Right atrium auricular region (tissue), 2 donors: ENCODE data around the gene CDC45. TPM values are rescaled to one million over a fixed set of nuclear protein-coding genes. Genes with fewer than 3 reads are reported as not detected.

Experiments
- DNase-seq: peaks from one replicate; pipeline ENCODE4 v3.0.0-alpha.2; 2019; ENCODE audit warnings: low spot score
- H3K27ac ChIP-seq, 2 donors: fragments of 200-600 bp; sonication (generic); 1 replicate in 1 of 2; 2 replicates in 1 of 2; pipeline ENCODE4 v1.5.1; 2016 to 2019
- H3K27me3 ChIP-seq, 2 donors: fragments of 200-600 bp; sonication (generic); one replicate each; pipeline versions ENCODE4 v1.5.1 to v1.6.0; 2017 to 2019
- H3K36me3 ChIP-seq: fragments of 200-600 bp; sonication (generic); one replicate; pipeline ENCODE4 v1.5.1; 2016
- H3K4me1 ChIP-seq, 2 donors: fragments of 200-600 bp; sonication (generic); one replicate each; pipeline versions ENCODE4 v1.5.1 to v1.6.0; 2017 to 2019
- H3K4me3 ChIP-seq, 2 donors: fragments of 200-600 bp; sonication (generic); 1 replicate in 1 of 2; 2 replicates in 1 of 2; pipeline ENCODE4 v1.5.1; 2017 to 2019; ENCODE audit warnings: mild to moderate bottlenecking in 1 of 2, moderate library complexity in 1 of 2
- H3K9me3 ChIP-seq, 2 donors: fragments of 200-600 bp; sonication (generic); one replicate each; pipeline ENCODE4 v1.5.1; 2019
- CTCF ChIP-seq, 2 donors: fragments of 200-600 bp; sonication (generic); IDR thresholded peaks; one replicate each; pipeline ENCODE4 v1.5.1; 2019; ENCODE audit warnings: antibody characterized with exemption in 2 of 2
- total RNA-seq, 2 donors: library from RNA; depleted of rRNA; stranded (reverse); fragments of >200 nt; gene quantifications; one replicate each; pipeline ENCODE4 v1.1.0, GENCODE V29; 2016

The CDC45 gene
- total RNA-seq, 2 donors from 2014 or later, result 3.3 TPM; not detected in 1

GRCh38 chr22:19457828-19458428 lies 21.8 kb upstream of the CDC45 start:
- Histone ChIP-seq H3K4me1 (no peaks in the 10 kb centered on the region), H3K9me3 (no peaks in the 10 kb centered on the region), H3K4me3 (no peak overlapping the region), H3K36me3 (peaks cover 54% of the 10 kb centered on the region), H3K27ac (no peak overlapping the region), H3K27me3 (no peaks in the 10 kb centered on the region)
- TF ChIP-seq CTCF (IDR thresholded peaks at IDR 0.05), result no peak
- no peak for DNase-seq

- Histone ChIP-seq H3K36me3 (peaks cover 50% of the 10 kb centered on the region), H3K9me3 (no peaks in the 10 kb centered on the region), H3K4me3 (no peak overlapping the region), H3K4me1 (no peaks in the 10 kb centered on the region), H3K27me3 (no peaks in the 10 kb centered on the region), H3K27ac (no peak overlapping the region)
- DNase-seq, result no peak
- no peak for TF ChIP-seq CTCF (IDR thresholded peaks at IDR 0.05)
These were observed 19.7 kb upstream of the CDC45 start for GRCh38 chr22:19460036-19460435.

- H3K36me3 ChIP-seq, result peaks cover 48% of the 10 kb centered on the region
- no peak overlapping the region for H3K27ac ChIP-seq
- no peaks in the 10 kb centered on the region for H3K4me1 ChIP-seq
- no peak overlapping the region for H3K4me3 ChIP-seq
- TF ChIP-seq CTCF (IDR thresholded peaks at IDR 0.05), result no peak
- no peaks in the 10 kb centered on the region for H3K27me3 ChIP-seq
- no peak for DNase-seq
- no peaks in the 10 kb centered on the region for H3K9me3 ChIP-seq
These were observed 18.2 kb upstream of the CDC45 start for GRCh38 chr22:19461506-19461905.

GRCh38 chr22:19463008-19463407 lies 16.7 kb upstream of the CDC45 start:
- no peak for TF ChIP-seq CTCF (IDR thresholded peaks at IDR 0.05)
- H3K4me3 ChIP-seq, result no peak overlapping the region
- H3K27me3 ChIP-seq, result no peaks in the 10 kb centered on the region
- peaks cover 46% of the 10 kb centered on the region for H3K36me3 ChIP-seq
- H3K9me3 ChIP-seq, result no peaks in the 10 kb centered on the region
- H3K4me1 ChIP-seq, result no peaks in the 10 kb centered on the region
- no peak for DNase-seq
- H3K27ac ChIP-seq, result no peak overlapping the region

GRCh38 chr22:19463491-19464469 lies 15.9 kb upstream of the CDC45 start:
- peaks cover 49% of the 10 kb centered on the region for H3K36me3 ChIP-seq
- no peaks in the 10 kb centered on the region for H3K4me1 ChIP-seq
- no peaks in the 10 kb centered on the region for H3K9me3 ChIP-seq
- H3K4me3 ChIP-seq, result no peak overlapping the region
- H3K27ac ChIP-seq, result no peak overlapping the region
- H3K27me3 ChIP-seq, result no peaks in the 10 kb centered on the region
- DNase-seq, result no peak
- no peak for TF ChIP-seq CTCF (IDR thresholded peaks at IDR 0.05)
